Heart left ventricle (tissue), 16 donors: ENCODE measurements around the gene ARNT2. TPM values are rescaled to one million over a fixed set of nuclear protein-coding genes. Genes with fewer than 3 reads are reported as not detected.

Experiments used
- ATAC-seq, 4 donors: fragments of 200-7000 bp; cut with Tn5 transposase; one replicate each; pipeline ENCODE4 v1.9.1; 2020 to 2022; ENCODE audit warnings: moderate library complexity in 4 of 4, mild to moderate bottlenecking in 3 of 4, moderate number of reproducible peaks in 1 of 4
- DNase-seq, 5 donors: peaks; one replicate each; pipeline ENCODE4 v3.0.0-alpha.2; 2020
- H3K27ac ChIP-seq, 12 donors: fragments of 200-600 bp; sonication (generic) in 4 of 12; one replicate each; pipeline versions ENCODE4 v1.5.0 to v1.8.0; 2016 to 2022; ENCODE audit warnings: mild to moderate bottlenecking in 2 of 12
- H3K27me3 ChIP-seq, 9 donors: fragments of 200-600 bp; sonication (generic) in 2 of 9; one replicate each; pipeline versions ENCODE4 v1.5.1 to v1.8.0; 2016 to 2022; ENCODE audit warnings: mild to moderate bottlenecking in 3 of 9
- H3K36me3 ChIP-seq, 9 donors: fragments of 200-600 bp; sonication (generic) in 2 of 9; one replicate each; pipeline versions ENCODE4 v1.5.0 to v1.8.0; 2018 to 2022; ENCODE audit warnings: mild to moderate bottlenecking in 2 of 9
- H3K4me1 ChIP-seq, 12 donors: fragments of 200-600 bp; sonication (generic) in 4 of 12; one replicate each; pipeline versions ENCODE4 v1.5.0 to v1.8.0; 2016 to 2022; ENCODE audit warnings: mild to moderate bottlenecking in 3 of 12
- H3K4me3 ChIP-seq, 12 donors: fragments of 200-600 bp; sonication (generic) in 4 of 12; one replicate each; pipeline versions ENCODE4 v1.5.0 to v1.8.0; 2017 to 2022; ENCODE audit warnings: mild to moderate bottlenecking in 9 of 12, moderate library complexity in 4 of 12
- H3K9me3 ChIP-seq, 12 donors: fragments of 200-600 bp; sonication (generic) in 4 of 12; one replicate each; pipeline versions ENCODE4 v1.5.0 to v1.8.0; 2016 to 2022; ENCODE audit warnings: mild to moderate bottlenecking in 1 of 12
- CTCF ChIP-seq, 12 donors: fragments of 200-600 bp; sonication (generic) in 4 of 12; IDR thresholded peaks; one replicate each; pipeline versions ENCODE4 v1.5.0 to v1.8.0; 2018 to 2022; ENCODE audit warnings: antibody characterized with exemption in 12 of 12, mild to moderate bottlenecking in 5 of 12
- POLR2A ChIP-seq, 2 donors: fragments of 450-650 bp; IDR thresholded peaks; one replicate each; pipeline ENCODE4 v1.6.1; 2017; ENCODE audit warnings: antibody characterized with exemption in 2 of 2, mild to moderate bottlenecking in 2 of 2, moderate library complexity in 2 of 2
- WGBS, 4 donors: extraction: QIAGEN DNeasy Blood & Tissue Kit in 2 of 4; methylation state at CpG; one replicate each; pipeline versions ENCODE4 v1.1.5 to v1.1.7; 2013 to 2018; 5-methylcytosine and 5-hydroxymethylcytosine counted together
- intact Hi-C, 10 donors: fragments of 100-400 bp; cut with DNase I; formaldehyde crosslinking; loops; one replicate each; pipeline versions ENCODE4 v1.11.1 to v1.14.2; 2022
- polyA plus RNA-seq, 2 donors: library from polyadenylated mRNA; stranded (reverse); fragments of 200-250 nt; gene quantifications; one replicate each; pipeline ENCODE4 v1.2.3, GENCODE V29; 2013
- total RNA-seq, 9 donors: library from RNA; depleted of rRNA in 2 of 9; stranded (reverse); fragments of >200 nt in 2 of 9; fragmentation: NEBNext Ultra II Directional in 3 of 9; extraction: Animal tissue kit (Norgen Biotek cat#: 25700) in 3 of 9; gene quantifications; one replicate each; pipeline versions ENCODE4 v1.1.0 to v1.2.4, GENCODE V29; 2016 to 2023
- donor health status: ischemic (EF 13 %, LVEDD 7.1; RV severe dilation, severe dysfunction).
- donor health status: healthy with polysubstance abuse.
- donor health status: DM: no; HTN: yes; CAD: no.
- donor health status: DM: no; HTN: no; CAD: no.
- donor health status: ischemic (EF 25% LVEDD 6.9; RV normal size, moderate dysfunction).
- donor health status: ischemic (EF 25% LVEDD 5.7; RV mildly dilated, moderate dysfunction).
- donor health status: healthy.
- donor health status: DM: yes; HTN: yes; CAD: no.
- donor health status: ischemic (EF 35%, LVEDD 5.7; RV mildly dilated, moderate dysfunction).
- donor health status: nonischemic (EF 11% LVEDD 7.7; RV severe dilation, severe dysfunction).
- donor health status: DM: yes; HTN: yes; CAD: no.
- donor health status: PGD.
- donor health status: ischemic (EF 29% LVEDD 5.4; RV normal size, mild dysfunction).
- donor health status: nonischemic (EF 23%, LVEDD 6.1; RV moderate dilation, normal function).

The ARNT2 gene
- total and polyA plus RNA-seq, 11 donors = 1.2 to 10.0 (median 3.9) TPM

GRCh38 chr15:80459818-80460217 lies 55.6 kb downstream of the ARNT2 start:
- no peak for ATAC-seq
- 79 to 84% (median 80%) methylated on average over 3 of the region's 3 CpGs for WGBS, 4 donors
- DNase-seq = no peak
- H3K4me1 ChIP-seq = peaks cover 0 to 7% (median 0%) of the 10 kb centered on the region in 12 donors
- intact Hi-C loops = loop anchor here (2.0 to 10.0 kb wide), 11 partner anchors 52 to 807 kb away; partner anchors contain the start of gene CEMIP (in 1 of the 10)
- no peak overlapping the region for H3K27ac ChIP-seq
- TF ChIP-seq POLR2A (IDR thresholded peaks at IDR 0.05) = no peak
- no peak for TF ChIP-seq CTCF (IDR thresholded peaks at IDR 0.05)
- H3K36me3 ChIP-seq = no peaks in the 10 kb centered on the region
- no peak overlapping the region for H3K4me3 ChIP-seq
- H3K9me3 ChIP-seq = no peaks in the 10 kb centered on the region
- peaks cover 0 to 29% (median 0%) of the 10 kb centered on the region in 9 donors for H3K27me3 ChIP-seq

- H3K27me3 ChIP-seq = peaks cover 0 to 32% (median 0%) of the 10 kb centered on the region in 9 donors
- ATAC-seq (peak in 2 of 4 donors; percentile 21 to 28), DNase-seq (peak in 1 of 5 donors; percentile 31)
- 79 to 87% (median 85%) methylated on average over 14 of the region's 14 CpGs for WGBS, 4 donors
- peaks cover 0 to 4% (median 0%) of the 10 kb centered on the region in 12 donors for H3K4me1 ChIP-seq
- intact Hi-C loops = no loop called here
- H3K27ac ChIP-seq = no peak overlapping the region
- no peaks in the 10 kb centered on the region for H3K36me3 ChIP-seq
- no peak overlapping the region for H3K4me3 ChIP-seq
- no peaks in the 10 kb centered on the region for H3K9me3 ChIP-seq
- no peak for TF ChIP-seq POLR2A (IDR thresholded peaks at IDR 0.05)
- no peak for TF ChIP-seq CTCF (IDR thresholded peaks at IDR 0.05)
Measured at GRCh38 chr15:80461356-80462095, 57.3 kb downstream of the ARNT2 start.

- Histone ChIP-seq H3K9me3 (no peaks in the 10 kb centered on the region), H3K36me3 (no peaks in the 10 kb centered on the region), H3K27ac (no peak overlapping the region), H3K4me1 (peaks cover 0 to 4% (median 0%) of the 10 kb centered on the region in 12 donors), H3K4me3 (no peak overlapping the region), H3K27me3 (peaks cover 0 to 33% (median 0%) of the 10 kb centered on the region in 9 donors)
- WGBS, 4 donors = 80 to 91% (median 85%) methylated on average over 6 of the region's 6 CpGs
- ATAC-seq = no peak
- TF ChIP-seq POLR2A (IDR thresholded peaks at IDR 0.05) (no peak), CTCF (IDR thresholded peaks at IDR 0.05) (no peak)
- no peak for DNase-seq
- intact Hi-C loops = no loop called here
Measured at GRCh38 chr15:80462111-80462510, 57.9 kb downstream of the ARNT2 start.

GRCh38 chr15:80462836-80463512 lies 58.8 kb downstream of the ARNT2 start:
- no peaks in the 10 kb centered on the region for H3K36me3 ChIP-seq
- peaks cover 0 to 4% (median 0%) of the 10 kb centered on the region in 12 donors for H3K4me1 ChIP-seq
- peaks cover 0 to 31% (median 0%) of the 10 kb centered on the region in 9 donors for H3K27me3 ChIP-seq
- 73 to 80% (median 79%) methylated on average over 8 of the region's 8 CpGs for WGBS, 4 donors
- intact Hi-C loops = no loop called here
- H3K4me3 ChIP-seq = no peak overlapping the region
- ATAC-seq = no peak
- no peak for TF ChIP-seq CTCF (IDR thresholded peaks at IDR 0.05)
- TF ChIP-seq POLR2A (IDR thresholded peaks at IDR 0.05) = no peak
- no peaks in the 10 kb centered on the region for H3K9me3 ChIP-seq
- DNase-seq = no peak
- no peak overlapping the region for H3K27ac ChIP-seq
